Activated CD4-positive, alpha-beta T cell treated with anti-CD3 and anti-CD28 coated beads, Interleukin-2, amount 50 U/mL, for 1 hour (primary cell): ENCODE data around the gene GRK6.

ENCODE experiments used
- DNase-seq: peaks from one replicate; pipeline ENCODE4 v3.0.0-alpha.2; 2020

GRK6 gene

DNA sequence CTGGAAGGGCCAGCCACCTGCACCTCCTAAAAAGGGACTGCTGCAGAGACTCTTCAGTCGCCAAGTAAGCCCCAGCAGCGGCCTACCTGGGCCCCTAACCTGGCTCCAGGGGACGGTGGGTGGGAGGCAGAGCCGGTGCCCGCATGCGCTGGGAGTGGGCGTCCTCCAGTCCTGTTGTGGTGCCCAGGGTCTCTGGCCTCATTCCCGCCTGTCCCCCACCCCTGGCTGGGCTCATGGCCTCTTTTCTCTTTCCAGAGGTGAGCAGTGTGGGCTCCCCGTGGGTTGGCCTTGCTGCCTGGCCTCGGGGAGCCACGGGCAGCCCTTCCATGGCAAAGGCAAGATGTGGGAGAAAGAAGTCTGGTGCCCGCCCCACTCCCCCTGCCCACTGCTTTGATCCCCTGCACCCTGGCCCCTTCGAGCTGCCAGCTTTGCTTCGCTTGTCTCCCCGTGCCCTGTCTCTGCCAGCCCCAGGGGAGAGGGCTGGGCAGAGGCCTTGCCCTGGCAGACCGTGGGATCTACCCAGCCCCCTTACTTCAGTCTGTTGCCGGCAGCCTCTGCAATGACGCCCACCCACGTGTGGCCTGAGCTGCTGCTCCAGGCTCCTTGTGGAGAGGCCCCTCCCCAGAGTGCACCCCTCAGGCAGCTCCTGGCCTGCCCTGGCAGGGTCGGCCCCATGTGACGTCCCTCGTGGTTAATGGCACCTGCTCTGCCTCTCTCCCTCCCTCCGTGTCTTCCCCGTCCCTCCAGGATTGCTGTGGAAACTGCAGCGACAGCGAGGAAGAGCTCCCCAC is 14.7 kb downstream of the GRK6 start:
- DNase-seq: no peak

DNA sequence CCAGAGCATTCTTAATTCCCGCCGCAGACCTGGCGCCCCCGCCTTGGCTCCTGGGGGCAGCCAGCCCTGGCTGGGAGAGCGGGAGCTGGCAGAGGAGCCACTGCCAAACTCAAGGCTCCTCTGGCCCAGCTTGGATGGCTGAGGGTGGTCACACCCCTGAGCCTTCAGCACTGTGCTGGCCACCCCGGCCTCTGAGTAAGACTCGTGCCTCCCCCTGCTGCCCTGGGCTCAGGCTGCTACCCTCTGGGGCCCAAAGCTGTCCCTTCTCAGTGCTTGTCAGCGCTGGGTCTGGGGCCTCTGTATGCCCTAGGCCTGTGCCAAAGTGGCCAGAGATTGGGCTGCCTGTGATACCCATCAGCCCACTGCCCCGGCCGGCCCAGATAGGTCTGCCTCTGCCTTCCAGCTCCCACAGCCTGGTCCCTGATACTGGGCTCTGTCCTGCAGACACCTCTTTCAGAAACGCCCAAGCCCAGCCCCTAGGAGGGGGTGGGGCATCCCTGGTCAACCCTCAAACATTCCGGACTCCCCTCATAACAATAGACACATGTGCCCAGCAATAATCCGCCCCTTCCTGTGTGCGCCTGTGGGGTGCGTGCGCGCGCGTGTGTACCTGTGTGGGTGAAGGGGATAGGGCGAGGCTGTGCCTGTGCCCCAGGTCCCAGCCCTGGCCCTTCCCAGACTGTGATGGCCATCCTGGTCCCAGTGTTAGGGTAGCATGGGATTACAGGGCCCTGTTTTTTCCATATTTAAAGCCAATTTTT is 15.8 kb downstream of the GRK6 start:
- no peak for DNase-seq

DNA sequence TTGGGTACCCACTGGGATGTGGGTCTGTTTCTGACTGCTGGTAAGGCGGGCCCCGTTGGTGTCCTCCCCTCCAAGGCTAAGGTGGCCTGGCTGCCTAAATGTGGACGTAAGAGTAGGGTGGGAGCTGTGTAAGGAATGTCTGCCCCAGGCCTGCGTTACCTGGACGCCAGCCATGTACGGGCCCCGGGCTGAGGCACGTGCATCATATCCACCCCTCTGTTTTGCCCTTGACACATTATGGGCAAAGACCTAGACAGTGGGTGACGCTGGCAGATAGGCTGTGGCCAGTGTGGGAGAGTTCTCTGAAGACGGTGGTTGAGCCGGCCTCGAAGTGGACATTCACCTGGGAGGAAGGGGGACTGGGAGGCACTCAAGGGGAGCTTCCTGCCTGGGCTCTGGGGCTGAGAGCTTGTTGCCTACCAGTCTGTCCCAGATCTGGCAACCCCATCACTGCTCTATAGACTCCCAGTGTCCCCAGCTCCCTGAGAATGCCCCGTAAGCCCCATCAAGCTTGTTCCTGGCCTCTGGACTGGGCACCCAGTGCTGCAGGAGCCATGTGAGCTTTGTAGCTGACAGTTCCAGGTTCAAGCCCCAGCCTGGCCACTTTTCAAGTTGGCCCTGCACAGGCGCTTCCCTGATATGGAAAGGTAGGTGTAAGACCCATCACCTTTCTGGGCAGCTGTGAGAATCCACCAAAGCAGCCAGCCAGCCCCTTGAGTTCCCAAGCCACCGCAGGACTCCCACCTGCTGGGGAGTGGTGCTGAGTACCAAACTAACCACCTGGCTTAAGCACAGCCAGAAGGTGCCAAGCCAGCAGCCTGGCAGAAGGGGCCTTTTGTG is 16.9 kb downstream of the GRK6 start:
- DNase-seq: no peak

DNA sequence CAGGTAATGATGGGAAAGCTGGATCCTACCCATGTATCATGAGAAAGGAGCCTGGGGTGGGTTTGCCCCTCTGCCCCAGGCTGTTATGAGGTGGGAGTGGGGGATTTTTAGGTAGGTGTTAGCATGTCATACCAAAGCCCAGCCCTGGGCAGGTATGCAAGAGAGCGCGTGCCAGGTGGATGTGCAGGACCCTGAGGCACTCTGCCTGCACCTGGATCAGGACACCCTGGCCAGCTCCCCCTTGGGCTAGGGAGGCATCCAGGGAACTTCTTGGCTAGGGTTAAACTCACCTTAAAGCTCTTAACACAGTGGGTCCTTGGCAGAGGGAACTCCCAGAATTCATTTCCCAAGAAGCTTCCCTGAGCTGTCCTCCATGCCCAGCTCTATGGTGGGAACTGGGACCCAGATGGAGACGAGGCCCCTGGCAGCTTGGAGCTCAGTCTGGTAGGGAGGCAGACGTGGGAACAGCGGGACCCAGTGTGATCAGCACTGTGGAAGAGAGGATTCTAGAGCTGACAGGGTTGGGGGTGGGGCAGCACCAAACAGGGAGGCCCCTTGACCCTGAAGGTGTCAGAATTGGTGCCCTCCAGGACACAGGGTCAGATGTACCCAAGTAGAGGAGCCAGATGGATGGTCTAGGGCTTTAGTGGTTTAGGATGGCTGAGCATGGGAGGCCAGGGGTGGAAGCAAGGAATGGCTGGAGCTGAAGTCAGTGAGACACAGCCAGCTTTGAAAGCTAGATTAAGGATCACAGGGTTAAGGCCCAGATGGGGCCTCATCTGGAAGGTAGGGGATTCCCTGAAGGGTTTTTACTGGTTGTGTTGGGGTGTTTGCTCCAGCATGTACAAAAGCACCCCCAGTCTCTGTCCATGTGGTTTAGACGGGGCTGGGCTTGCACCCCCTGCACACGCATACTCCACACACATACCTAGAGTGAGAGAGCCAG is 17.9 kb downstream of the GRK6 start:
- no peak for DNase-seq

DNA sequence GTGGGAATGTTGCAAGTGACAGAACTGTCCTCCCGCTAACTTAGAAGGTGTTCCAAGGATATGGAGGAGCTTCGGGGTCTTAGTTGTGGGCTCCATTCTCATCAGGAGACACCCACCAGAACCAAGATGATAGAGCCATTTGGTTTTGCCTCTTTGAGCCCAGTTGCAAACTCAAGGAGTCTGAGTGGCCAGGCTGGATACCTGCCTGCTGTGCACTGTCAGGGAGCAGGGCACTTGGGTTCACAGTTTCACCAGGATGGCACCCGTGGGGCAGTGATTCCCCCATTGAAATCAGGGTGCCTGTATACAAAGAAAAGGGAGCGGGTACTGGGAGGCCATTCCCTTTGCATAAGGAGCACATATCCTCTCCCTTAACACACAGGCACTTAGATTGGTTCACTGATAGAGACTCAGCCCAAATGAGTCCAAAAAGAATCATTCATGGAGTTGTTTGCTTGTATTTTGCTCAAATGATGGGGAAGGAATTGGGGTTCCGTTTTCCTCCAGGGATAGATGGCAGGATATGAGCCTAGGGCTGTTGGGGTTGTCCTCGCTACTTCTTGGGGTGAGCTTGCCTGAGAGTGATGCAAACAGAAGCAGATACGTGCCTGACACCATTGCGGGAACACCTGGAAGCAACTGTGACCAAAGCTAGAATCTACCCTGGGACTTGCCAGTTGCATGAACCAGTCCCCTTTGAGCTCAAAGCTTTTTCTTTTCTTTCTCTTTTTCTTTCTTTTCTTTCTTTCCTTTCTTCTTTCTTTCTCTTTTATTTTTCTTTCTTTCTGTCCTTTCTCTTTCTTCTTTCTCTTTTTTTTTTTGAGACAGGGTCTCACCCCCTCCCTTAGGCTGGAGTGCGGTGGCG is 18.8 kb downstream of the GRK6 start:
- no peak for DNase-seq

DNA sequence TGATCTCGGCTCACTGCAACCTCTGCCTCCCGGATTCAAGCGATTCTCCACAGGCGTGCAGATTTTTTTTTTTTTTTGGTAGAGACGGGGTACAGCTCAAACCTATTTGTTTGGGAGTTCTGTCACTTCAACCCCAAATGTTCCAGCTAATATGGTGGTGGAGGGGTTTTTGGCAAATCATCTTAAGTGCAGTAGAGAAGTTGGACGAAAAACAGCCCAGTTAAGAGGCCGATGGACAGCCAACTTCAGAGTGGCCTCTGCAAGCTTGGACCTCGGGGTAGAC is 19.4 kb downstream of the GRK6 start:
- no peak for DNase-seq

DNA sequence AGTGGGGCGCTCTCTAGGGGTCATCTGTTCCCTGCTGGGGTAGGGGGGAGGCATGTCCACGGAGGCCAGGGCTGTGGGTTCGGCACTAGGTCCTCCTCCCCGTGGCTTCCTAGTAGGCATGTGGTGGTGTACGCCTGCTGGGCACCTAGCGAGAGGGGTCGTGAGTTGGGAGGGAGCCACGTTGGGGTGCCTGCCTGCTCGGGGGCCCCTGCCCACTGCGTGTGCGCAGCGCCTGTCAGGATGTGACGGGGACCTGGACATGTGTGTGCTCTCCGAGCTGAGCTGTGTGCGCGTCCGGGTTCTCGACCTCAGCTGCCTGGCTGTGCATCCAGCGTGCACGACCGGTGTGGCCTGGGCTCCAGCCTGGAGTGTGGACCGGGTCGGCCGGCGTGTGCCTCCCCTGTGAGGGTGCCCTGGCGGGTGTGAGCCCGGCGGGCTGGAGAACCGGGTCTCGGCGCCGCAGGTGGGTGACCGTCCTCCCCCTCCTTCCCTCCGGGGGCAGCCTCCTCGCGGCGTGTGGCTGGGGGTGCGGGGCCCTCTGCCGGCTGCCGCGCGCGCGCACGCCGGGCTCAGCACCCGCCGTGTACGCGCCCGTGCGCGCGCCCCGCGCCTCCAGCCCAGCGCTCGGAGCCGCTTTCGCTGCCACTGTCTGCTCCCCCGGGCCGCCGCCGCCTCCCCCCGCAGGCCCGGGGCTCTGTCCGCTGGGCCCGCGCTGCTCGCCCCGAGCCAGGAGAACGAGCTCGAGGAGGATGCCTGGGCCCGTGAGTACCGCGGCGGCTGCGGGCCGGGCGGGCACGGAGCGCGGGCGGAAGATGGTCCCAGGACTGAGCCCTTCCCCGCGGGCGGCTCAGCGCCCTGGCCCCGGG is 20.0 kb downstream of the GRK6 start, which contains the start of gene PRR7:
TSS of gene PRR7 (plus strand) at position 615 of the 866 bp plus-strand sequence. CDS start 8,254 bp downstream, outside the sequence.
- peak; percentile 69 for DNase-seq

DNA sequence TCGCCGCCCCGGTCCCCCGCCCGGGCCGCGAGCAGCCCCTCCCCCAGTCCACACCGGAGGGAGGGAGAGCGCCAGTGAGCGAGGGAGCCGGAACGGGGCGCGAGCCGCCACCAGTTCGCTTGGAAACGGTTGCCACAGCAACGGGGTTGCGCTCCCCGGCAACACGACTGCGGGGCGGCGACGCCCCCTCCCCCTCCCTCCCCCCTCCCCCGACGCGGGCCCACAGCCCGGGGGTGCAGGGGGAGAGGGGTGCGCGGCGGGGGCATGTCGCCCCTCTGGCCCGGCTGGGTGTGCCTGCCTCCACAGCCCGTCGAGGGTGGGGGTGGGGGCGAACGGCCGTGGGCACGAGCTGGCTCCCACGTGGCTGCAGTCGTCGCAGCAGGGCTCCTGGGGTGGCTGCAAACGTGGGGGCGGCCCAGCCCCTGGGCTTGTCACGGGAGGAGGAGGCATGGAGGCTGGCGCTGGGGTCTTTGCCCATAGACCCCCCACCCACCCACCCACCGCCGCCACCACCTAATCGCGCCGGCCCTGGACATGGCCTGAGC is 20.7 kb downstream of the GRK6 start:
- DNase-seq: peak; percentile 82

DNA sequence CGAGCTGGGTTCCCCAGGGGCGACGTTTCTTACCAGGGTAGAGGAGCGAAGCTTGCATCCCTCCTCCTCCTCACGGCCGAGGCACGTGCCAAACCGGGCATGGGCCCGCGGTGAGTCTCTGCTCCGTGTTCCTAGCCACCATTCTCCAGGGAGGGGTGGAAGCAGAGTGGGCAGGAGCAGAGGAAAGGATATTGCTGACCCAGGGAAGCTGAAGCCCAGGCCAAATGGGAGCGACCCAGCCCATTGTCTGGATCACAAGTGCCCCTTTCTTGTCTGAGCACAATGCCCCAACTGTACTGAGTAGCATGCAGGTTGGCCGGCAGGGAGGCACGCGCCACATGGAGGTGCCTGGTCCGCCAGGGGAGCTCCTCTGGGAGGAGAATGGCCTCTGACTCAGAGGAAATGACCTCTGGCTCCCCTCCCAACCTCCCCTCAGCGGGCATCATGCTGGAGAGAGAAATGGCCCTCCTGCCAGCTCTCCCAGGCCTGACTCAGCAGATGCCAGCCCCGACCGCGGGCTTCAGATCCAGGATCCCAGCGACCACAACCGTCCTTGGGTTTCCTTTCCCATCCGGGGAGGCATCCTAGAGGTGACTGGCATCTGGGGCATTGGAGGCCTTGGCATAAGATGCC is 21.3 kb downstream of the GRK6 start:
- DNase-seq: no peak

DNA sequence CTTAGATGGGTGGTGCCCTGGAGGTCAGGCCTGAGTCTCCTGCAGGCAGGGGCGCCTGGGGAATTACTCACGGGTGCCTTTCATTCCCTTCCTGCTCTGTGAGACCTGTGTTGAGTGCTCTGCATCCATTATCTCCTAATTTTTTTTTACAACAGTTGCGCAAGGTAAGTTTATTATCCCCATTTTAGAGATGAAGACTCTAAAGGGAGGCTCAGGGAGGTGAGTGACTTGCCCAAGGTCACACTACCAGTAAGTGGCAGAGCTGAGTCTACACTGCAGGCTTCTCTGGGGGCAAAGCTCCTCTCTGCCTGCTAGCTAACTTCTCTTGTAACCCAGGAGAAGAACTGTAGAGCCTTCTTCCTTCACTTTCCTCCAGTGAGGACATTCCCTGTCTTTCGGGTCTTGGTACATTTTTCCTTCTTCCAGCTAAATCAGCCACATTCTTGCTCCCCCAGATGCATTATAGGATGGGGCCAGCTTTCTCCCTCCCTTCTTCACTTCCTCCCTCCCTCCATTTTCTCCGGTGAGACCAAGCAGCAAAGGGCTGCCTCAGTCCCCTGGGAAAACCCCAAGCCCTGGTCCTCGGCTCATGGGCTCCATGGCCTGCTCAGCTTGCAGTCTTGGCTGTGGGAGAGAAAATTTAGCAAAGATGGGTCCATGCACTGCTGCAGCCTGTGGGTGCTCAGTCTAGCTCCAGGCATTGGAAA is 21.9 kb downstream of the GRK6 start:
- DNase-seq: no peak

DNA sequence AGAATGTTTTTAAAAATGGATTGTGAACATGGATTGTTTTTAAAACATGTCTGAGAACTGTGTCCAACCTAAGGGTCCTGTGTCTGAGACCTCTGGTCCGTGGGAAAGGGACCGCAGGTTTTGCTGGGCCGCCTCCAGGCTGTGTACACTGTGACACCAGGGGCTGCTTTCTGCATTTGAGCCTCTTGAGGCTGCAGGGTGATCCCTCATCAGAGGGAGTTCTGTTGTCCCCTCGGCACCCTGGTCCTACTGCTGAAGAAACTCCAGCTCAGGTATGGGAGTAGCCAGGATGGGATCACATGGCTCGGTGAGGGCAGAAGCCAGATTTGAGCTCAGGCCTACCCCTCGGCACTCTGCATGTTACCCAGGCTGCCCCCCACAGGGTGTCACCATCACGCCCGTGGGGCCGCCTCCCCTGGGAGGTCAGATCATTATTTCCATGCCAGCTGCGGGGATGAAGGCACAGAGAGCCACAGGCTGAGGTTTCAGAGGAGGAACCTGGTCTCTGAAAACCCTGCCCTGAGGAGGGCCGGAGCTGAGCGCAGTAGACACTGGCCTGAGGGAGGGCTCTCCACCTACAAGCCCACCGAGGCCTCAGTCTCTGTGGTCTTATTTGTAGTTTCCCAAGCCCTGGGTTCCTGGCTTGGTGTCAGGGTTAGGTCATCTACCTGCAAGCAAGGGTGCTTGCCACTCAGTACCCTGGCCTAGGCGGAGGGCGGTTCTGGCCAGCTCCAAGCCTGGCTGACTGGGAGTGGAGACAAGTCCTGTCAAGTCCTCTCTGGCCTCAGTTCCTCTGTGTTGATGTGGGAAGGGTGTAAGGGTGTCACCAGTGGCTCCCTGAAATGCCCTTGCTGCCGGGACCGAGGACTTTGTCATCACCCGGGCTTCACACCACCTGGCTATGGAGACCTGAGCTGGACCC is 22.9 kb downstream of the GRK6 start:
- DNase-seq: no peak

DNA sequence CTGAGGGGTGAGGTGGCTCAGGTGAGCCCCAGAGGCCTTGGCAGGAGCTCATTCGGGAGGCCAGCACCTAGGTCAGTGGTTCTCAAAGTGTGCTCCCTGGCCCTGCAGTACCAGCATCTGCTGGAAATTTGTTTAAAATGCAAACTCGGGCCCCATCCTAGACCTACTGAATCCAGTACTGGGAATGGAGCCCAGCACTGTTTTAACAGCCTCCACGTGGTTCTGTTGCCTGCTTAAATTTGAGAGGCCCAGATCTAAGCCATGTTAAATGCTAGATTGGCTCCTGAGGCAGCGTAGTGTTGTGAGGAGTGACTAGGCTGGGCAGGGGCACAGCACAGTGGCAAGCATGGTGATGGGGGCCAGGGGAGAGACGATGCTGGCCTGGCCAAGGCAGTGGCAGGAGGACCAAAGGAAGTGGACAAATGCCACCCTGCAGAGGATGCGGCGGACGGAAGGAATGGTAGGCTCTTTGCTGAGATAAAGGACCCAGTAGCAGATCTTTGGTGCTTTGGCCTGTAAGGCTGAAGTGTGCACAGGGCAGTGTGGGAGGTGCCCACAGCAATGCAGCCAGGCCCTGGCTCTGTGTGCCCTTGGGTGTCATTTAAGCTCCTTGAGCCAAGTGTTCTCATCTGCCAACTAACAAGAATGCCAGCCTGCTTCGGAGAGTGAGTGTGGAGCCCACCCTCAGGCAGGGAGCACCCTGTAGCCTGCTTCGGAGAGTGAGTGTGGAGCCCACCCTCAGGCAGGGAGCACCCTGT is 24.4 kb downstream of the GRK6 start:
- no peak for DNase-seq

DNA sequence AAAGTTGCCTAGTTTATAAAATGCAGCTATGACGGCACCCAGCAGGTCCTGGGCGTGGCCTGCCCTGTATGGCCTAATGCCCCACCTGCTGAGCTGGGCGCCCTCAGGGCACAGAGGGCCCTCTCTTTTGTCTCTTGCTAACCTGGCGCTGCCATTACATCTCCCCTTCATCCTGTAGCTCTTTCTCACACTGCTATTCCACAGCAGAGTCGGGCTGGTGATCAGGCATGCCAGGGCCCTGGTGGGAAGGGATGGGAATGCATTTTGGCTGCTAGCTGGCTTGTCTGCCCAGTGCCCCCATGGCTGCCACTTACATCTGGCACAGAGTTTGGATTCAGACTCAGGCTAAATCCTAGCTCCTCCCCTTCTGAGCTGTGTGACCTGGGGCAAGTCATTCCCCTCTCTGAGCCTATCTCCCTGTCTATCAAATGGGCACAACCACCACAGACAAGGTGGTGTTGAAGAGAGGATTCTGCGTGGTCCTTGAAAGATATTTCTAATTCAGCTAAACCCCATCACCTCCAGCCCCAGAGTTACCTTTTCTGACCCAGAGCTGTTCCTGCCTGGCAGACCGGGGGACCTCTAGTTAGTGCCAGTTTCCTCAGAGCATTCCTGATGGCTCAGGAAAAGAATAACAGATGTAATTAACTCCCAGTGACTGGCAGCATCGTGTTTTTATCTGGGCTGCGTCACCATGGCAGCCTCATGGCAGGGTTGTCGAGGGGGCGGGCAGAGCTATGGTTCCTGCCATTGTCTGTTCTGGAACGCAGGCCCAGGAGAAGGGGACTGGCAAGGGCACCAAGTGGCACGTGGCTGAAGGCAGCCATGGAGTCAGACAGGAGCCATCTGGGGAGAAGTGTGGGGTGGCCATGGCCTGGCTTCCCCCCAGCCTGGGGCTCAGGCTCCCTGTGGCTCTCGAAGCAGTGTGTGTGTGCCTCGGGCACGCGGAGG is 26.5 kb downstream of the GRK6 start:
- DNase-seq: no peak

DNA sequence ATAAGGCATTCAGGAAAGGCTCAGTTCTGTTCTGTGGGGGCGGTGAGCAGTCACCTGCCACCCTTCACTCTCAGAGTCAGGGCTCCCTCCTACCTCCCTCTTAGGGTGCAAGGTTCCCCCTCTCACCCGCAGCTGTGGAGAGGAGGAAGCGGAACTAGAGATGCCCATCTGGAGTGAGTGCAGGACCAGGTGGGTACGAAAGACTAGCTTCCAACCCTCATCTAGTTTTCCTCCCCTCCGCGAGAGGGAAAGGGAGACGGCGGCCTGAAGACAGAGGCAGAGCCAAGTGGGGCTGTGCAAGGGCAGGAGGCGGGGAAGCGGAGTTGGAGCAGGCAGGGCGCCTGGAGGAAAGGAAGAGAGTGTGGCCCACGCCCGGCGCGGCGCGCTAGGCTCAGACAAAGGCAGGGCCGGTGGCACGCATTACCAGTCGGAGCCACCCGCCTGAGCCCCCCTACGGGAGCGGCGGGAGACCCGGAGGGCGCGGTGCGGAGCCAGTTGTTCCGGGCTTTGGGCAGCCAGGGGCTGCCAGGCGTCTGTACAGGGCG is 27.4 kb downstream of the GRK6 start:
- no peak for DNase-seq

DNA sequence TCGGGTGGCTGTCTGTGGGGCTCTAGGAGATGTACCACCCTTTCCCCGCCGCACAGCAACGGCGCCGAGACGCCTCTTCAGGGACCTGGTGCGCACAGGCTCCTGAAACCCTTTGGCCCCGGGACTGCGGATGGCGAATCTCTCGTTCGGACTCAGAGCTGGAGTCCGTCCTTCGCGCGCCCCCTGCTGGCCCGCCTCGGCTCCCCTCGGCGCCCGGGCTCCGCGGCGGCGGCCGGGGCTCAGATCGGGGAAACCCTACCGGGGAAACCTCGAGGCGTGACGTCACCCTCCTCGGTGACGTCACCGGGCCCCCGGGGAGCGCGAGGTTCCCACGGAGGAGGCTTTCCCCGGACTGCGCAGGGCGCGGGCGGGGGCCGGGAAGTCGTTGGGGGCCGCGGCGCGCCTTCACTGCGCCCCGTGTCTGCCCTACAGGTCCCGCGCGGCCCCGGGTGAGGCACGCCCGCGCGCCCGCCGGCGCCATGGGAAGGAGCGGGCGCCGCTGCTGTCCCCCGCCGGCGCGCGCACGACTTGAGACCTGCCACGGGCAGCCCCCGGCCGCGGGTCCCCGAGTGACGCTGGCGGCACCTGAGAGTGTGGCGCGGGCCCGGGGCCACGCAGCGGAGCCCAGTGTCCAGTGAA is 28.0 kb downstream of the GRK6 start:
- DNase-seq: peak; percentile 94
